NCI-H345 treated with DMSO at 0.1 percent for 48 hours (cell line): ENCODE results near the gene NDFIP1.
A peak's percentile ranks its signal among the peaks of the same experiment; 100 is the strongest.
"Not testable (repeated sequence)": the region's sequence is repeated elsewhere in the genome, so short reads cannot be mapped to it uniquely, and the experiment has no call there.

Experiments
- DNase-seq: peaks from one replicate; lab custom pipeline; 2025; ENCODE audit not compliant: unreplicated experiment; lab: John Stamatoyannopoulos, UW

Gene NDFIP1

GRCh38 chr5:142108432-142109330 lies at the start of gene NDFIP1:
NDFIP1 (plus strand) TSS chr5:142108779; CDS start chr5:142108975, 196 bp downstream.
- DNase-seq = peak; percentile 50

GRCh38 chr5:142059304-142059940 lies 49.2 kb upstream of the NDFIP1 start:
- DNase-seq = no peak

- no peak for DNase-seq
These were observed 45.2 kb upstream of the NDFIP1 start for GRCh38 chr5:142063376-142063775.

GRCh38 chr5:142063878-142064331 lies 44.7 kb upstream of the NDFIP1 start:
- no peak for DNase-seq

- DNase-seq = no peak
These were observed 43.3 kb upstream of the NDFIP1 start for GRCh38 chr5:142065273-142065672.

GRCh38 chr5:142069606-142070399 lies 38.8 kb upstream of the NDFIP1 start:
- DNase-seq = no peak

- no peak for DNase-seq
These were observed 37.8 kb upstream of the NDFIP1 start for GRCh38 chr5:142070734-142071133.

- DNase-seq = no peak
These were observed 36.1 kb upstream of the NDFIP1 start for GRCh38 chr5:142072488-142072887.

GRCh38 chr5:142073362-142073988 lies 35.1 kb upstream of the NDFIP1 start:
- no peak for DNase-seq

GRCh38 chr5:142074006-142074405 lies 34.6 kb upstream of the NDFIP1 start:
- no peak for DNase-seq

- no peak for DNase-seq
These were observed 30.4 kb upstream of the NDFIP1 start for GRCh38 chr5:142078221-142078620.

- DNase-seq = no peak
These were observed 29.9 kb upstream of the NDFIP1 start for GRCh38 chr5:142078706-142079105.

- no peak for DNase-seq
These were observed 29.3 kb upstream of the NDFIP1 start for GRCh38 chr5:142079306-142079721.

GRCh38 chr5:142080248-142080647 lies 28.3 kb upstream of the NDFIP1 start:
- DNase-seq = no peak

- no peak for DNase-seq
These were observed 26.3 kb upstream of the NDFIP1 start for GRCh38 chr5:142082182-142082781.

- no peak for DNase-seq
These were observed 22.4 kb upstream of the NDFIP1 start for GRCh38 chr5:142086229-142086628.

- DNase-seq = no peak
These were observed 21.9 kb upstream of the NDFIP1 start for GRCh38 chr5:142086679-142087078.

- DNase-seq = no peak
These were observed 20.5 kb upstream of the NDFIP1 start for GRCh38 chr5:142087920-142088679.

GRCh38 chr5:142088855-142089479 lies 19.6 kb upstream of the NDFIP1 start:
- DNase-seq = not testable (repeated sequence)
